GM20000 (cell line): ENCODE results near the gene CNN2.
A peak's percentile ranks its signal among the peaks of the same experiment; 100 is the strongest.

ENCODE experiments used
- DNase-seq: peaks from one replicate; pipeline ENCODE4 v3.0.0; 2012; ENCODE audit warnings: low spot score
- TF ChIP-seq, protein P1 (sequence below): IDR thresholded peaks from 2 replicates; pipeline ENCODE4 v1.5.1; 2012; ENCODE audit warnings: mild to moderate bottlenecking, control low read depth; ENCODE audit errors: extremely low read depth, missing control alignments

Gene CNN2

DNA sequence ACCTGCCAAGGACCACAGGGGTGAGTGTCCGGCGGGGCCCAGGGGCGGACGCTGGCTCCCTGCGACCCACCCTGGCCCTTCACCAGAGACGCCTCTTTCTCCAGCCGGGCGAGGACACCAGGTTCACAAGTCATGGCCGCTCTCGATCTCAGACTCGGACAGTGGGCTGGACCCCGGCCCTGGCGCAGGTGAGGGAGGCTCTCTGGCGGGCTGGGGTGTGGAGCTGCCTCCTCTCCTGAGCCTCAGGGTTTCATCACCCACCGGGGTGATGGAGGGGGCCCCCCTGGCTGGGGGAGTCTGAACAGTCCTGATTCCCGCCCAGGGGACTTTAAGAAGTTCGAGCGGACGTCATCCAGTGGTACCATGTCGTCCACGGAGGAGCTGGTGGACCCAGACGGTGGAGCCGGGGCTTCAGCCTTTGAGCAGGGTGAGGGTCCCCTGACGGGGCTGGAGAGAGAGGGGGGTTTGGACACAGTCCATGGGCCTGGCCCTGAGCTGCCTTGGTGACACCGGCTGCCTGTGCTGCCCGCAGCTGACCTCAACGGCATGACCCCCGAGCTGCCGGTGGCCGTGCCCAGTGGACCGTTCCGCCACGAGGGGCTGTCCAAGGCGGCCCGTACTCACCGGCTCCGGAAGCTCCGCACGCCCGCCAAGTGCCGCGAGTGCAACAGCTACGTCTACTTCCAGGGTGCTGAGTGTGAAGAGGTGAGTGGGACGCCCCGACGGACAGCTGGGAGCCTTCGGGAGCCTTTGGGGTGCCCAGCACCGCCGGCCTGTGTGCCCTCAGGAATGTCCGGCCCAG lies 54.2 kb downstream of the CNN2 start:
- DNase-seq = no peak
- TF ChIP-seq, protein P1, sequence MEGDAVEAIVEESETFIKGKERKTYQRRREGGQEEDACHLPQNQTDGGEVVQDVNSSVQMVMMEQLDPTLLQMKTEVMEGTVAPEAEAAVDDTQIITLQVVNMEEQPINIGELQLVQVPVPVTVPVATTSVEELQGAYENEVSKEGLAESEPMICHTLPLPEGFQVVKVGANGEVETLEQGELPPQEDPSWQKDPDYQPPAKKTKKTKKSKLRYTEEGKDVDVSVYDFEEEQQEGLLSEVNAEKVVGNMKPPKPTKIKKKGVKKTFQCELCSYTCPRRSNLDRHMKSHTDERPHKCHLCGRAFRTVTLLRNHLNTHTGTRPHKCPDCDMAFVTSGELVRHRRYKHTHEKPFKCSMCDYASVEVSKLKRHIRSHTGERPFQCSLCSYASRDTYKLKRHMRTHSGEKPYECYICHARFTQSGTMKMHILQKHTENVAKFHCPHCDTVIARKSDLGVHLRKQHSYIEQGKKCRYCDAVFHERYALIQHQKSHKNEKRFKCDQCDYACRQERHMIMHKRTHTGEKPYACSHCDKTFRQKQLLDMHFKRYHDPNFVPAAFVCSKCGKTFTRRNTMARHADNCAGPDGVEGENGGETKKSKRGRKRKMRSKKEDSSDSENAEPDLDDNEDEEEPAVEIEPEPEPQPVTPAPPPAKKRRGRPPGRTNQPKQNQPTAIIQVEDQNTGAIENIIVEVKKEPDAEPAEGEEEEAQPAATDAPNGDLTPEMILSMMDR = no peak

DNA sequence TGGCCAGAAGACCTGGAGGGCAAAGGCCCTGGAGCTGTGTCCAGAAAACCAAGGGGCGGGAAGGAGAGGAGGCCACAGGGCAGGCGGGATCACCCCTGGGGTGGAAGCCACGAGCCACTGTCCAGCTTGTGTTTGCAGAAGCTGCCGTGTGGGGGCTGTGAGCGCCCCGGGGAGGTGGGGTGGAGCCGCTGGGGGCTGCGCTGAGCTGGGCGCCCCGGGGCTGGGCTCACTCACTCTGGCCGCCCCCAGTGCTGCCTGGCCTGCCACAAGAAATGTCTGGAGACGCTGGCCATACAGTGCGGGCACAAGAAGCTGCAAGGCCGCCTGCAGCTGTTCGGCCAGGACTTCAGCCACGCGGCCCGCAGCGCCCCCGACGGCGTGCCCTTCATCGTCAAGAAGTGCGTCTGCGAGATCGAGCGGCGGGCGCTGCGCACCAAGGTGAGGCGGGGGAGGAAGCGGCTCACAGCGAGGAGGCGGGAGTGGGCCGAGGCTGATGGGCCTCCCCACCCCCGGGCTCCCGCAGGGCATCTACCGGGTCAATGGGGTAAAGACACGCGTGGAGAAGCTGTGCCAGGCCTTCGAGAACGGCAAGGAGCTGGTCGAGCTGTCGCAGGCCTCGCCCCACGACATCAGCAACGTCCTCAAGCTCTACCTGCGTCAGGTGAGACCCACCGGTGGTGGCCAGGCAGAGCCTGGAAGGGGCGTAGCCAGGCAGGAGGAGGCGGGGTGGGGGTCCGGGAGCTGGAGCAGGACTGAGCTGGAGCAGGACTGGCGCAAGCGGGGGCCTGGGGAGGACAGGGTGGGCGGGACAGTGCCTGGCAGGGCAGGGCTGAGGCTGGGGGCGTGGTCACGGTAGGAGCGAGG lies 55.1 kb downstream of the CNN2 start:
- TF ChIP-seq, protein P1 = no peak
- DNase-seq = no peak

DNA sequence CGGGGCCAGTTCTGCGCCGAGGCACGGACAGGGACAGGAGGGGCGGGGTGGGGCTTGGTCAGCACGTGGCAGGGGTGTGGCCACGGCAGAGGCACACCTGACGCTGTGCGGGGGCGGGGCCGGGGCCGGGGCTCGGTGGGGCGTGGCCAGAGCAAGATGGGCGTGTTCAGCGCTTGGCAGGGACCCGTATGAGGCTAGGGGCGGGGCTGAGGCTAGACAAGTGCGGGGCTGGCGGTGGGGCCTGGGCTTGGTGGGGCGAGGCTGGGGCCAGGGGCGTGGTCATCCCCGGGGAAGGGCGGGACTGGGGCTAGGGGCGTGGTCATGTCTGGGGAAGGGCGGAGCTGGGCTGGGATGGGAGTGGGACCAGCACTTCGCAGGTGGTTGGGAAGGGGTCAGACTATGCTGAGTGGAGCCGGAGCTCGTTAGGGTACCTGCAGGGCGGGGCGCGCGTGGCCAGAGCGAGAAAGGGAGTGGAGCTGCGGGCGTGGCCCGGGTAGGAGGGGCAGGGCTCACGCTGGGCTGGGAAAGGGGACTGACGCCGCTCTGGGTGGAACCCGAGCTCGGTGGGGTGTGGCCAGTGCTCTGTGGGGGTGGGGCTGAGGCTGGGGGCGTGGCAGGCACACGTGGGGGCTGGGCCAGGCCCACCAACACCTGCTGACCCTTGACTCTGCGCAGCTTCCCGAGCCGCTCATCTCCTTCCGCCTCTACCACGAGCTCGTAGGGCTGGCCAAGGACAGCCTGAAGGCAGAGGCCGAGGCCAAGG lies 55.9 kb downstream of the CNN2 start:
- TF ChIP-seq, protein P1 = no peak
- peak; percentile 91 for DNase-seq

DNA sequence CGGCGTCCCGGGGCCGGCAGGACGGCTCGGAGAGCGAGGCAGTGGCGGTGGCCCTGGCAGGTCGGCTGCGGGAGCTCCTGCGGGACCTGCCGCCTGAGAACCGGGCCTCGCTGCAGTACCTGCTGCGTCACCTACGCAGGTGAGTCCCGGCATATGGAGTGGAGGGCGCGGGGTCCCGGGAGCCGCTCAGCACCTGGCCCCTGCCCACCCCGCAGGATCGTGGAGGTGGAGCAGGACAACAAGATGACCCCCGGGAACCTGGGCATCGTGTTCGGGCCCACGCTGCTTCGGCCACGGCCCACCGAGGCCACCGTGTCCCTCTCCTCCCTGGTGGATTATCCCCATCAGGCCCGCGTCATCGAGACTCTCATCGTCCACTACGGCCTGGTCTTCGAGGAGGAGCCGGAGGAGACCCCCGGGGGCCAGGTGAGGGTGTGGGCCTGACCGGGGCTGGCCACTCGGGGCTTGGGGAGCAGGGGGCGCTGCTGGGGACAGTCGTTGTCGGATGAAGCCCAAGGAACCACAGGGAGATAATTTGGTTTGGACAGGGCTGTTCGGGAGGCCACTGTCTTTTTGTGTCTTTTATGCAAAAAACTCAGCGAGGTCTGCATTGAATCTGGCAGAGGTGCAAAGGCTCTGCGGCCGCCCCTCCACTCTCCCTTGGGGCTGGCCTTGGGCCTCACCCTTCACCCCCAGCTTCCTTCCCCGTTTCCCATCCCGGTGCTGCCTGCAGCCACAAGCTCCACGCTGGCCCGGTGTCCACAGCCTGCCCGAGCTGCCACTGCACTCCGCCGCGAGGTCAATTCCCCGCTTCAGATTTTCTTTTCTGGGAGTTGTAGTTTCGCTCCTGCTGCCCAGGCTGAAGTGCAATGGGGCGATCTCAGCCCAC lies 56.8 kb downstream of the CNN2 start:
- TF ChIP-seq, protein P1 = no peak
- no peak for DNase-seq

DNA sequence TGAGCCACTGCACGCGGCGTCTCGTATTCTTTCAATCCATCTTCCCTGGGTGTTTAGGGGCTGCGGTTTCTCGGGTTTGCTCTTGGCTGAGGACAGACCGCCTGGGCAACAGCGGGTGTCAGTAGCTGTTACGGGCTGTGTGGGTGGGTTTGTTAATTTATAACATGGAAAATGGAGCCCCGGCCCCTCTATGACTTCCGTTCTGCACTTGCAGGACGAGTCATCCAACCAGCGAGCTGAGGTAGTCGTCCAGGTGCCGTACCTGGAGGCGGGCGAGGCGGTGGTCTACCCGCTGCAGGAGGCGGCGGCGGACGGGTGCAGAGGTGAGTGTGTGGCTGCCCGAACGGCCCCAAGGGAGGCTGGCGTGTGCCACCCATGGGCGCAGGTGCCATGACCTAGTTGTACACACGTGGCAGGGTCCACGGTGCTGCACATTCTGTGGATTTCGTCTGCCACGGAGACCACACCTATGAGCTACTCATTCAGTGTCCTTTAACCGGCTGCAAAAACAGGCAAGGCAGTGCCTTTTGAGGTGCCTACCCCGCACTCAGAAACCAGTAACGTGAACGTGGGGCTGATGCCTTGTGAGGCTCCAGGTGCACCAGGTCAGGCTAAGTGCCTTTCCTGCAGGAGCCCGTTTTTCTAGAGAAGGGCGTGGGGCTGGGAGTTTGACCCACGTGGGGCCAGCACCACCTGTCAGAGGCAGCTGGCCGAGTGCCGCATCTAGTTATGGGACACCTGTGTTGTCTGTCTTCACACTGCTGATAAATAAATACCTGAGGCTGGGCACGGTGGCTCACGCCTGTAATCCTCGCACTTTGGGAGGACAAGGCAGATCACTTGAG lies 57.8 kb downstream of the CNN2 start:
- TF ChIP-seq, protein P1 = no peak
- DNase-seq = no peak
